Heart left ventricle (tissue), 16 donors: ENCODE data around the gene MAPK8. TPM values are rescaled to one million over a fixed set of nuclear protein-coding genes. Genes with fewer than 3 reads are reported as not detected.

Source experiments
- ATAC-seq, 4 donors: fragments of 200-7000 bp; cut with Tn5 transposase; one replicate each; pipeline ENCODE4 v1.9.1; 2020 to 2022; ENCODE audit warnings: moderate library complexity in 4 of 4, mild to moderate bottlenecking in 3 of 4, moderate number of reproducible peaks in 1 of 4
- DNase-seq, 5 donors: peaks; one replicate each; pipeline ENCODE4 v3.0.0-alpha.2; 2020
- H3K27ac ChIP-seq, 12 donors: fragments of 200-600 bp; sonication (generic) in 4 of 12; one replicate each; pipeline versions ENCODE4 v1.5.0 to v1.8.0; 2016 to 2022; ENCODE audit warnings: mild to moderate bottlenecking in 2 of 12
- H3K27me3 ChIP-seq, 9 donors: fragments of 200-600 bp; sonication (generic) in 2 of 9; one replicate each; pipeline versions ENCODE4 v1.5.1 to v1.8.0; 2016 to 2022; ENCODE audit warnings: mild to moderate bottlenecking in 3 of 9
- H3K36me3 ChIP-seq, 9 donors: fragments of 200-600 bp; sonication (generic) in 2 of 9; one replicate each; pipeline versions ENCODE4 v1.5.0 to v1.8.0; 2018 to 2022; ENCODE audit warnings: mild to moderate bottlenecking in 2 of 9
- H3K4me1 ChIP-seq, 12 donors: fragments of 200-600 bp; sonication (generic) in 4 of 12; one replicate each; pipeline versions ENCODE4 v1.5.0 to v1.8.0; 2016 to 2022; ENCODE audit warnings: mild to moderate bottlenecking in 3 of 12
- H3K4me3 ChIP-seq, 12 donors: fragments of 200-600 bp; sonication (generic) in 4 of 12; one replicate each; pipeline versions ENCODE4 v1.5.0 to v1.8.0; 2017 to 2022; ENCODE audit warnings: mild to moderate bottlenecking in 9 of 12, moderate library complexity in 4 of 12
- H3K9me3 ChIP-seq, 12 donors: fragments of 200-600 bp; sonication (generic) in 4 of 12; one replicate each; pipeline versions ENCODE4 v1.5.0 to v1.8.0; 2016 to 2022; ENCODE audit warnings: mild to moderate bottlenecking in 1 of 12
- POLR2A ChIP-seq, 2 donors: fragments of 450-650 bp; IDR thresholded peaks; one replicate each; pipeline ENCODE4 v1.6.1; 2017; ENCODE audit warnings: antibody characterized with exemption in 2 of 2, mild to moderate bottlenecking in 2 of 2, moderate library complexity in 2 of 2
- WGBS, 4 donors: extraction: QIAGEN DNeasy Blood & Tissue Kit in 2 of 4; methylation state at CpG; one replicate each; pipeline versions ENCODE4 v1.1.5 to v1.1.7; 2013 to 2018; 5-methylcytosine and 5-hydroxymethylcytosine counted together
- intact Hi-C, 10 donors: fragments of 100-400 bp; cut with DNase I; formaldehyde crosslinking; loops; one replicate each; pipeline versions ENCODE4 v1.11.1 to v1.14.2; 2022
- polyA plus RNA-seq, 2 donors: library from polyadenylated mRNA; stranded (reverse); fragments of 200-250 nt; gene quantifications; one replicate each; pipeline ENCODE4 v1.2.3, GENCODE V29; 2013
- total RNA-seq, 9 donors: library from RNA; depleted of rRNA in 2 of 9; stranded (reverse); fragments of >200 nt in 2 of 9; fragmentation: NEBNext Ultra II Directional in 3 of 9; extraction: Animal tissue kit (Norgen Biotek cat#: 25700) in 3 of 9; gene quantifications; one replicate each; pipeline versions ENCODE4 v1.1.0 to v1.2.4, GENCODE V29; 2016 to 2023
- TF ChIP-seq, protein P1 (sequence below), 12 donors: fragments of 200-600 bp; sonication (generic) in 4 of 12; IDR thresholded peaks; one replicate each; pipeline versions ENCODE4 v1.5.0 to v1.8.0; 2018 to 2022; ENCODE audit warnings: antibody characterized with exemption in 12 of 12, mild to moderate bottlenecking in 5 of 12
- donor health status: ischemic (EF 13 %, LVEDD 7.1; RV severe dilation, severe dysfunction).
- donor health status: healthy with polysubstance abuse.
- donor health status: DM: no; HTN: yes; CAD: no.
- donor health status: DM: no; HTN: no; CAD: no.
- donor health status: ischemic (EF 25% LVEDD 6.9; RV normal size, moderate dysfunction).
- donor health status: ischemic (EF 25% LVEDD 5.7; RV mildly dilated, moderate dysfunction).
- donor health status: healthy.
- donor health status: DM: yes; HTN: yes; CAD: no.
- donor health status: ischemic (EF 35%, LVEDD 5.7; RV mildly dilated, moderate dysfunction).
- donor health status: nonischemic (EF 11% LVEDD 7.7; RV severe dilation, severe dysfunction).
- donor health status: DM: yes; HTN: yes; CAD: no.
- donor health status: PGD.
- donor health status: ischemic (EF 29% LVEDD 5.4; RV normal size, mild dysfunction).
- donor health status: nonischemic (EF 23%, LVEDD 6.1; RV moderate dilation, normal function).

Gene MAPK8
- total and polyA plus RNA-seq, 11 donors, result 4.2 to 36.8 (median 31.0) TPM

DNA sequence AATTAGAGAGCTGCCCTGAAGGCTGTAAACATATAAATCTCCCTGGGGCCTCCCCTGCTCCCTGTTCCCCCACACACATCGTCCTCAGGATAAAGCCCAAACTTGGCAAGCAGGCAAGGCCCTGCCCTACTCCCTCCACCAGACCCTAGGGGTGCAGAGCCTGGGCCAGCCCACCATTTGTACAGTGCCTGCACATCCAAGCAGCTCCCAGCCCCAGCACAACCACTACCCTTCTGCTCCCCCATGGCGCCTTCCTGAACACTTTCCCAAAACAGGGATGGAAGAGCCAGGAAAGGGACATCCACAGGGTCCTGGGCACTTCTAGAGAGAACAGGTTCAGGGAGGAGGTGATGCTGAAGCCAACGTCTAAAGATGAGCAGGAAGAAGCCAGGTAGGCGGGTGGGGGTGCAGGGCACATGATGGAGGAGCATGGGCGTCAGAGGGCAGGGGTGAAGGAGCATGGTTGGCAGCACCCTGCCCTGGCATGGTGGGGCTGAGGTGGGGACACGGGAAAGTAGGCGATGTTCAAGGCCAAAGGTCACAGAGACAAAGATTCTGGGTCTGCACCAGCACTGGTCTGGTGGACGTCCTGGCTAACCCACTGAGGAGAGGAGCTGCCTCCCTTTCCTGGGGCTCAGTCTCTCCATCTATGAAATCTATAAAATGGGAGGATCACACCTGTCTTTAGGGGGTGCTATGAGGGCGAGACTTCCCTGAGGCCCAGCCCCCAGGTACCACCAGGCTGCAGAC is 157.8 kb downstream of the MAPK8 start:
- no peak for ATAC-seq
- 84 to 88% (median 88%) methylated on average over 9 of the region's 9 CpGs for WGBS, 4 donors
- intact Hi-C loops, result no loop called here
- no peak for TF ChIP-seq POLR2A (IDR thresholded peaks at IDR 0.05)
- TF ChIP-seq, protein P1, sequence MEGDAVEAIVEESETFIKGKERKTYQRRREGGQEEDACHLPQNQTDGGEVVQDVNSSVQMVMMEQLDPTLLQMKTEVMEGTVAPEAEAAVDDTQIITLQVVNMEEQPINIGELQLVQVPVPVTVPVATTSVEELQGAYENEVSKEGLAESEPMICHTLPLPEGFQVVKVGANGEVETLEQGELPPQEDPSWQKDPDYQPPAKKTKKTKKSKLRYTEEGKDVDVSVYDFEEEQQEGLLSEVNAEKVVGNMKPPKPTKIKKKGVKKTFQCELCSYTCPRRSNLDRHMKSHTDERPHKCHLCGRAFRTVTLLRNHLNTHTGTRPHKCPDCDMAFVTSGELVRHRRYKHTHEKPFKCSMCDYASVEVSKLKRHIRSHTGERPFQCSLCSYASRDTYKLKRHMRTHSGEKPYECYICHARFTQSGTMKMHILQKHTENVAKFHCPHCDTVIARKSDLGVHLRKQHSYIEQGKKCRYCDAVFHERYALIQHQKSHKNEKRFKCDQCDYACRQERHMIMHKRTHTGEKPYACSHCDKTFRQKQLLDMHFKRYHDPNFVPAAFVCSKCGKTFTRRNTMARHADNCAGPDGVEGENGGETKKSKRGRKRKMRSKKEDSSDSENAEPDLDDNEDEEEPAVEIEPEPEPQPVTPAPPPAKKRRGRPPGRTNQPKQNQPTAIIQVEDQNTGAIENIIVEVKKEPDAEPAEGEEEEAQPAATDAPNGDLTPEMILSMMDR (IDR thresholded peaks at IDR 0.05), result no peak
- no peaks in the 10 kb centered on the region for H3K36me3 ChIP-seq
- no peaks in the 10 kb centered on the region for H3K9me3 ChIP-seq
- H3K4me3 ChIP-seq, result no peak overlapping the region
- H3K4me1 ChIP-seq, result peaks cover 0 to 34% (median 12%) of the 10 kb centered on the region in 12 donors
- DNase-seq, result no peak
- peaks cover 0 to 5% (median 0%) of the 10 kb centered on the region in 9 donors for H3K27me3 ChIP-seq
- peak overlapping the region in 6 of 12 donors; percentile 53 to 76 (median 68) for H3K27ac ChIP-seq

DNA sequence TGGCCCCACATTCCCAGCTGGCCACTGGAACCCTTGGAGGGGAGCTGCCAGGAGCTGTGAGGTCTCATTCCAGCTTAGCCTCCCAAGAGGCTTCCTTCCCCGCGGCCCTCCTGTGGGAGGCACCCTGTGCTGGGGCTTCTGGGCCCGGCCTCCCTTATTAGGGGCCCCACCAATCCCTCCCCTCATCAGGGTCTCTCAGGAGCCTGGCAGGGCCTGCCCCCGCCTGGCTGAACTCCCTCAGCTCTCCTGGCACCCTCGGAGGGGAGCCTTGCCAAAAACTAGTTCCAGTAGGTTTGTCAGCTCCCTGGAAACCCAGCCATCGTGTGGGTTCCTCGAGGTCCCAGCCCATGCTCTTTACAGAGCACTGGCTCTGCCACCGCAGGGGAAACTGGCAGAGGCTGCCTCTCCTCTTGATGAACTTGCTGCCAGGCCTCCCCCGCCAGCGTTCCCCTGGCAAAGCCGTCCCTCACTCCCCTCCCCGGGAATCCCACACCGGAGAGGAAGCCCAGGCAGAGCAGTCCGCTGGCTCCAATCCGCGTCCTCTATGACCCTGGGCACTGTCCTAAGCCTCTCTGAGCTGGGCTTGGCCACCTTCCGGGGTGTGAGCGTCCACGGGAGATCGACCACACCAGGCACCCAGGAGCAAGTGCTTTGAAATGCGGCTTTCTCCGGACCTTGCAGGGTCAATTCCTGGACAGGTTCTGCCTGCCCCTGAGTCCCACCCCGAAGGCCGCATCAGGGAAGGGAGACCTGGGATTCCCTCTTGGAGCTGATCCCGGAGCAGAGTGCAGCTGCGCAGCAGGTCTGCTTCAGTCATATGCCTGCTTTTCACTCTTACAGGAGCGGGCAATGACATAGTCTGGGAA is 158.6 kb downstream of the MAPK8 start:
- Histone ChIP-seq H3K27me3 (peaks cover 0 to 5% (median 0%) of the 10 kb centered on the region in 9 donors), H3K4me3 (peak overlapping the region in 8 of 12 donors; percentile 5 to 36 (median 21)), H3K27ac (peak overlapping the region in 10 of 12 donors; percentile 8 to 91 (median 60)), H3K9me3 (no peaks in the 10 kb centered on the region), H3K36me3 (no peaks in the 10 kb centered on the region), H3K4me1 (peaks cover 0 to 39% (median 16%) of the 10 kb centered on the region in 12 donors)
- DNase-seq (peak; percentile 69 to 85 (median 78)), ATAC-seq (peak; percentile 82 to 91 (median 85))
- no peak for TF ChIP-seq POLR2A (IDR thresholded peaks at IDR 0.05)
- TF ChIP-seq, protein P1 (IDR thresholded peaks at IDR 0.05), result no peak
- intact Hi-C loops, result no loop called here
- 41 to 63% (median 56%) methylated on average over 24 to 27 of the region's 27 CpGs for WGBS, 4 donors

DNA sequence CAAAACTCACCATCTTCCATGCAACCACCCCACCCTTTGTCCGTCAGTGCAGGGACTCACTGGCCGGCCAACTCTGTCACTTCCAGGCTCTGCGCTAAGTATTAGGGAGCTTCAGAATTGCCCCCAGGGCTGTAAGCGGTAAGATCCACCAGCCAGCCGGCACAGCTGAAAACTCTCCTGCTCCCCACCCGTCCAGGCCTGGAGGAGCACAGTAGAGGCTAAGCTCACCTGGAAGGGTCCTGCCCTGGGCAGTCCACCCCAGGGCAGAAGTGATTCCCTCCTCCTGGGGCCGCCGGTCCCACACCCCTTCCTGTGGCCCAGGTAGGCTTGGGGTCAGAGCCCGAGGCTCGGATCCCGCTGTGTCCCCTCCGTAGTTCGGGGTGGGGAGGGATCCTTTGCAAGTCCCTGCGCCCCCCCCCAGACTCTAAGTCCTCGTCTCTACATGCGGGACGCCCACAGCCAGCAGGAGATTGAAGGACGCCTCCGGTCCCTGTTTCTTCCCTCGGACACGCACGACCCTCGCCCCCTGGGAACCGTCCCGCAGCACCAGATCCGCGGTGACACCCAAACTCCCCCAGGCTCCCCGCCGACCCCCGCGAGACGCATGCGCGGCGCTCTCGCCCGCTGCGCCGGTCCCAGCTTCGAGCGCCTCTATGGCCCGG is 159.5 kb downstream of the MAPK8 start:
- WGBS, 4 donors, result 29 to 69% (median 33%) methylated on average over 6 to 42 of the region's 42 CpGs
- H3K36me3 ChIP-seq, result no peaks in the 10 kb centered on the region
- intact Hi-C loops, result no loop called here
- peak in 1 of 5 donors; percentile 17 for DNase-seq
- TF ChIP-seq, protein P1 (IDR thresholded peaks at IDR 0.05), result no peak
- no peak for TF ChIP-seq POLR2A (IDR thresholded peaks at IDR 0.05)
- H3K27me3 ChIP-seq, result peaks cover 0 to 5% (median 0%) of the 10 kb centered on the region in 9 donors
- no peak for ATAC-seq
- H3K27ac ChIP-seq, result peak overlapping the region in 7 of 12 donors; percentile 53 to 91 (median 72)
- H3K9me3 ChIP-seq, result no peaks in the 10 kb centered on the region
- H3K4me1 ChIP-seq, result peaks cover 0 to 46% (median 22%) of the 10 kb centered on the region in 12 donors
- peak overlapping the region in 5 of 12 donors; percentile 9 to 36 (median 35) for H3K4me3 ChIP-seq
